Suprapubic skin (tissue), 4 donors: ENCODE data around the gene TBC1D32.

Source experiments
- EP300 ChIP-seq: sonication (generic); formaldehyde crosslinking; IDR thresholded peaks from one replicate; pipeline ENCODE4 v1.6.1; 2017; ENCODE audit warnings: antibody characterized with exemption
- POLR2AphosphoS5 ChIP-seq, 3 donors: sonication (generic); formaldehyde crosslinking; IDR thresholded peaks; one replicate each; pipeline ENCODE4 v1.6.1; 2017; ENCODE audit warnings: antibody characterized with exemption in 3 of 3
- TF ChIP-seq, protein P1 (sequence below), 2 donors: fragments of 200-600 bp in 1 of 2; fragments of 450-650 bp in 1 of 2; sonication (generic) in 1 of 2; IDR thresholded peaks; one replicate each; pipeline ENCODE4 v1.5.1; 2016 to 2019; ENCODE audit warnings: antibody characterized with exemption in 2 of 2, mild to moderate bottlenecking in 1 of 2, moderate library complexity in 1 of 2

- TF ChIP-seq, protein P1, sequence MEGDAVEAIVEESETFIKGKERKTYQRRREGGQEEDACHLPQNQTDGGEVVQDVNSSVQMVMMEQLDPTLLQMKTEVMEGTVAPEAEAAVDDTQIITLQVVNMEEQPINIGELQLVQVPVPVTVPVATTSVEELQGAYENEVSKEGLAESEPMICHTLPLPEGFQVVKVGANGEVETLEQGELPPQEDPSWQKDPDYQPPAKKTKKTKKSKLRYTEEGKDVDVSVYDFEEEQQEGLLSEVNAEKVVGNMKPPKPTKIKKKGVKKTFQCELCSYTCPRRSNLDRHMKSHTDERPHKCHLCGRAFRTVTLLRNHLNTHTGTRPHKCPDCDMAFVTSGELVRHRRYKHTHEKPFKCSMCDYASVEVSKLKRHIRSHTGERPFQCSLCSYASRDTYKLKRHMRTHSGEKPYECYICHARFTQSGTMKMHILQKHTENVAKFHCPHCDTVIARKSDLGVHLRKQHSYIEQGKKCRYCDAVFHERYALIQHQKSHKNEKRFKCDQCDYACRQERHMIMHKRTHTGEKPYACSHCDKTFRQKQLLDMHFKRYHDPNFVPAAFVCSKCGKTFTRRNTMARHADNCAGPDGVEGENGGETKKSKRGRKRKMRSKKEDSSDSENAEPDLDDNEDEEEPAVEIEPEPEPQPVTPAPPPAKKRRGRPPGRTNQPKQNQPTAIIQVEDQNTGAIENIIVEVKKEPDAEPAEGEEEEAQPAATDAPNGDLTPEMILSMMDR (IDR thresholded peaks at IDR 0.05): no peak
- TF ChIP-seq POLR2AphosphoS5 (IDR thresholded peaks at IDR 0.05): no peak
- TF ChIP-seq EP300: no peak
Observed at GRCh38 chr6:121309768-121310469, 24.4 kb downstream of the TBC1D32 start.
